GM12878 (cell line): ENCODE measurements around the gene ARHGAP22. TPM values are rescaled to one million over a fixed set of nuclear protein-coding genes. Genes with fewer than 3 reads are reported as not detected.

Source experiments
- ATAC-seq: fragments of 200-7000 bp; cut with Tn5 transposase; 3 replicates; pipeline ENCODE4 v1.9.1; 2020; ENCODE audit warnings: mild to moderate bottlenecking, moderate library complexity
- BruUV-seq: library from RNA; stranded (reverse); fragments of 400-500 nt; replicated peaks from 2 replicates; lab custom pipeline; 2021; lab: Mats Ljungman, UMichigan
- CTCF ChIA-PET: fragments of 300-600 bp; sonication (Branson Sonifier 250); formaldehyde crosslinking; extraction: SDS; loops from one replicate; lab custom pipeline; 2021; ENCODE audit warnings: inconsistent platforms; lab: Yijun Ruan, JAX
- POLR2A ChIA-PET: fragments of 350-600 bp; formaldehyde crosslinking; extraction: SDS; loops from one replicate; lab custom pipeline; 2021; ENCODE audit warnings: inconsistent platforms; lab: Charles Lee
- RAD21 ChIA-PET: fragments of 300-600 bp; sonication (Branson Sonifier 250); formaldehyde crosslinking; loops from one replicate; lab custom pipeline; 2023; ENCODE audit warnings: antibody characterized with exemption; ENCODE audit not compliant: unreplicated experiment; lab: Charles Lee
- SMC1A ChIA-PET: fragments of 300-600 bp; sonication (Branson Sonifier 250); formaldehyde crosslinking; loops from one replicate; lab custom pipeline; 2023; ENCODE audit not compliant: unreplicated experiment, uncharacterized antibody; lab: Charles Lee
- DNase-seq: peaks from one replicate; pipeline ENCODE4 v3.0.0-alpha.2; 2011; ENCODE audit warnings: low read depth, low spot score
- FAIRE-seq: peaks from 3 replicates; lab custom pipeline; 2011; peaks lifted over from hg19 to GRCh38; lab: Jason Lieb, UNC
- H2AFZ ChIP-seq: 2 replicates; pipeline ENCODE4 v1.6.0; 2011; ENCODE audit warnings: low read depth, low read length, control low read depth; ENCODE audit not compliant: control insufficient read depth
- H3K27ac ChIP-seq: 2 replicates; pipeline ENCODE4 v1.5.1; 2011; ENCODE audit warnings: control low read depth; ENCODE audit not compliant: control insufficient read depth, insufficient read depth
- H3K27me3 ChIP-seq, 2 experiments: replicated peaks in 1 of 2; 2 replicates each; pipeline versions ENCODE4 v1.6.0 to v1.6.1; 2011; ENCODE audit warnings: low read length in 1 of 2; ENCODE audit not compliant: control insufficient read depth in 2 of 2, insufficient read depth in 2 of 2
- H3K36me3 ChIP-seq, 2 experiments: 2 replicates each; pipeline ENCODE4 v1.5.1; 2011; ENCODE audit warnings: low read length in 1 of 2; ENCODE audit not compliant: control insufficient read depth in 2 of 2, insufficient read depth in 2 of 2
- H3K4me1 ChIP-seq: 2 replicates; pipeline ENCODE4 v1.6.1; 2011; ENCODE audit warnings: mild to moderate bottlenecking, low read length, moderate library complexity, mixed read lengths; ENCODE audit not compliant: control insufficient read depth, insufficient read depth
- H3K4me2 ChIP-seq: 2 replicates; pipeline ENCODE4 v1.6.0; 2011; ENCODE audit warnings: control low read depth; ENCODE audit not compliant: control insufficient read depth, insufficient read depth
- H3K4me3 ChIP-seq: fragments of 200-600 bp; sonication (generic); 2 replicates; pipeline ENCODE4 v1.5.1; 2016
- H3K79me2 ChIP-seq: 2 replicates; pipeline ENCODE4 v1.6.0; 2011; ENCODE audit warnings: low read length; ENCODE audit not compliant: control insufficient read depth, insufficient read depth
- H3K9ac ChIP-seq: 2 replicates; pipeline ENCODE4 v1.8.0; 2011; ENCODE audit warnings: low read length, control low read depth, mixed read lengths; ENCODE audit not compliant: control insufficient read depth, insufficient read depth
- H3K9me3 ChIP-seq: replicated peaks from 3 replicates; pipeline ENCODE4 v1.5.1; 2011; ENCODE audit warnings: mild to moderate bottlenecking, low read length; ENCODE audit not compliant: control insufficient read depth, insufficient read depth
- H4K20me1 ChIP-seq: 2 replicates; pipeline ENCODE4 v1.6.0; 2011; ENCODE audit not compliant: control insufficient read depth, insufficient read depth
- CHD2 ChIP-seq: IDR thresholded peaks from 2 replicates; pipeline ENCODE4 v1.6.1; 2011; ENCODE audit warnings: low read depth, low read length, improper control_type of control experiment, borderline replicate concordance
- E2F8 ChIP-seq: fragments of 450-650 bp; IDR thresholded peaks from 2 replicates; pipeline ENCODE4 v1.6.1; 2018; ENCODE audit warnings: mild to moderate bottlenecking, low read depth, moderate library complexity; ENCODE audit not compliant: partially characterized antibody
- IKZF1 ChIP-seq: fragments of 450-650 bp; conservative IDR thresholded peaks from 2 replicates; pipeline ENCODE4 v1.6.1; 2017; ENCODE audit warnings: antibody characterized with exemption, mild to moderate bottlenecking
- SRF ChIP-seq, 2 experiments: IDR thresholded peaks; 2 replicates each; pipeline ENCODE4 v1.6.1; 2011; ENCODE audit warnings: low read depth in 2 of 2, low read length in 2 of 2, mild to moderate bottlenecking in 1 of 2, moderate library complexity in 1 of 2
- ZNF274 ChIP-seq: IDR thresholded peaks from one replicate; pipeline ENCODE4 v1.8.0; 2011; ENCODE audit not compliant: insufficient read length, insufficient read depth
- WGBS: methylation state at CpG from one replicate; pipeline ENCODE4 v1.1.6; 2016; ENCODE audit warnings: low lambda C conversion rate; ENCODE audit not compliant: insufficient replicate concordance, insufficient coverage; ENCODE audit errors: missing lambda C conversion rate; 5-methylcytosine and 5-hydroxymethylcytosine counted together
- in situ Hi-C: fragments of 300-500 bp; cut with MboI; formaldehyde crosslinking; loops from 9 replicates; pipeline ENCODE4 v1.14.3; 2018; ENCODE audit warnings: mixed read lengths
- intact Hi-C: fragments of 100-400 bp; cut with micrococcal nuclease; formaldehyde crosslinking; loops from one replicate; pipeline ENCODE4 v1.14.2; 2022; ENCODE audit not compliant: unreplicated experiment
- polyA plus RNA-seq, 11 experiments: library from polyadenylated mRNA; depleted of rRNA in 4 of 11; unstranded in 6 of 11; stranded (reverse) in 5 of 11; fragments of >200 nt; fragmentation: Nextera tagmentation in 4 of 11; fragmentation: Illumina TruSeq in 1 of 11; extraction: Ambion mirVana in 4 of 11; extraction: Trizol in 1 of 11; gene quantifications; 1 replicate in 1 of 11; 2 replicates in 10 of 11; pipeline versions ENCODE4 v1.2.1 to v1.2.3, GENCODE V29; 2011 to 2016; ENCODE audit warnings: inconsistent platforms in 2 of 11, missing spikeins in 2 of 11, low read depth in 1 of 11
- total RNA-seq, 4 experiments: library from RNA; depleted of rRNA in 3 of 4; stranded (reverse); fragments of >200 nt in 3 of 4; fragmentation: Illumina TruSeq in 1 of 4; extraction: Trizol in 1 of 4; gene quantifications; 2 replicates each; pipeline versions ENCODE4 v1.2.1 to v1.2.3, GENCODE V29; 2013 to 2021
- TF ChIP-seq, protein P1 (sequence below), 3 experiments: IDR thresholded peaks in 2 of 3; conservative IDR thresholded peaks in 1 of 3; 2 replicates each; pipeline ENCODE4 v1.5.1; 2011; ENCODE audit warnings: low read depth in 3 of 3, low read length in 3 of 3, mild to moderate bottlenecking in 3 of 3, control low read depth in 2 of 3, moderate library complexity in 2 of 3, inconsistent platforms in 1 of 3, mixed read lengths in 1 of 3; ENCODE audit not compliant: control insufficient read depth in 2 of 3, insufficient read depth in 1 of 3; ENCODE audit errors: extremely low read depth in 1 of 3
- TF ChIP-seq, protein P2 (sequence below): IDR thresholded peaks from 2 replicates; pipeline ENCODE4 v1.6.1; 2012; ENCODE audit warnings: low read depth, low read length, improper control_type of control experiment
- TF ChIP-seq, protein P3 (sequence below): fragments of 450-650 bp; IDR thresholded peaks from 2 replicates; pipeline ENCODE4 v1.6.1; 2017; ENCODE audit warnings: low read depth, mild to moderate bottlenecking, moderate library complexity
- TF ChIP-seq, protein P4 (sequence below): fragments of 450-650 bp; IDR thresholded peaks from 2 replicates; pipeline ENCODE4 v1.6.1; 2017; ENCODE audit warnings: antibody characterized with exemption, mild to moderate bottlenecking, moderate library complexity

Gene ARHGAP22
- total and polyA plus RNA-seq, 10 of the 15 experiments (the other 5 are each of a cell fraction or from before 2014, with no cell fraction given): 0.07 to 0.61 (median 0.18) TPM; not detected in 5

DNA sequence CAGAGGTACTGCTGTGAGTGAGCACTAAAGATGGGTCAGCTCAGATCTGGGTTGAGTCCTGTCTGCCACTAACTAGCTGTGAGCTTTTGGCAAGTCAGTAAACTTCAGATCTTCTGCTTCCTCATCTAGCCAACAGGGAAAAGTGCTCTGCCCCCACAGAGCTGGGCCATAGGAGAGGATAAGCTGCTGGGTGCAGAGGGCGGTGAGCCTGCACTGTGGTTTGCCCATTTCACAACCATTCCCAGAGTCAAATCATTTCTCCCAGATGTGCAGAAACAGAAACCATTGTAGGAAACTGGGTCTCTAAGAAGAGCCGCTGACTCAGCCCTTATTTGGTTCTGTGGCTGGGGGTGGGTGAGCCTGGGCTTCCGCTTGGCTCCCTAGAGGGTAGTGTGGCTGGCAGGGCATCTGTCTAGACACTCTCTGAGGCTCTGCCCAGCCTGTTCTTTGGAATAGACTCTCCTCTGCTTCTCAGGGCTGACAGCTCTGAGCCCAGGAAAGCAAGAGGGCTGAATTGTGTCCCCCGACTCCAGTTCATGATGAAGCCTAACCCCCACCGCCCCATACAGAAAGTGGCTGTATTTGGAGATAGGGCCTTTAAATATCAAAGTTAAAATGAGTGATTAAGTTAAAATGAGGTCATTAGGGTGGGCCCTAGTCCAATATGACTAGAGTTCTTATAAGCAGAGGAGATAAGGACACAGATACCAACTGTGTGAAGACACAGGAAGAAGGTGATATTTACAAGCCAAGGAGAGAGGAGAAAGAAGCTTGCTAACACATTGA, 29.5 kb upstream of the ARHGAP22 start:
- Histone ChIP-seq H3K79me2 (no peaks in the 10 kb centered on the region; the same call in 1 of the 2 replicates), H3K27ac (peak overlapping the region; percentile 45), H4K20me1 (no peaks in the 10 kb centered on the region), H2AFZ (peak overlapping the region; percentile 38), H3K27me3 (no peaks in the 10 kb centered on the region), H3K4me3 (no peak overlapping the region), H3K9ac (no peak overlapping the region), H3K36me3 (no peaks in the 10 kb centered on the region), H3K4me2 (peak overlapping the region; percentile 5), H3K4me1 (peaks cover 38% of the 10 kb centered on the region), H3K9me3 (no peaks in the 10 kb centered on the region)
- BruUV-seq: no TSS peak
- intact Hi-C loops: loop anchor here (1.0 kb wide), 1 partner anchor 26 kb away; no protein-coding TSS in a partner anchor
- SMC1A ChIA-PET: interaction anchor here (0.9 to 11.2 kb wide), 9 partner anchors 9 to 272 kb away, joined by 3 to 174 read pairs (median 6); partner anchors contain the start of gene ARHGAP22
- ATAC-seq: peak; percentile 97
- FAIRE-seq: peak; percentile 57
- DNase-seq: peak; percentile 91
- RAD21 ChIA-PET: interaction anchor here (0.6 to 4.9 kb wide), 11 partner anchors 9 to 330 kb away, joined by 3 to 48 read pairs (median 4); no protein-coding TSS in a partner anchor
- in situ Hi-C loops: no loop called here
- 1% methylated on average over 5 of the region's 5 CpGs for WGBS
- CTCF ChIA-PET: interaction anchor here (0.6 to 14.1 kb wide), 15 partner anchors 9 to 272 kb away, joined by 3 to 175 read pairs (median 4); partner anchors contain the start of gene ARHGAP22
- POLR2A ChIA-PET: interaction anchor here (0.7 to 3.6 kb wide), 6 partner anchors 10 to 50 kb away, joined by 3 to 16 read pairs (median 5); no protein-coding TSS in a partner anchor
- TF ChIP-seq, protein P1, sequence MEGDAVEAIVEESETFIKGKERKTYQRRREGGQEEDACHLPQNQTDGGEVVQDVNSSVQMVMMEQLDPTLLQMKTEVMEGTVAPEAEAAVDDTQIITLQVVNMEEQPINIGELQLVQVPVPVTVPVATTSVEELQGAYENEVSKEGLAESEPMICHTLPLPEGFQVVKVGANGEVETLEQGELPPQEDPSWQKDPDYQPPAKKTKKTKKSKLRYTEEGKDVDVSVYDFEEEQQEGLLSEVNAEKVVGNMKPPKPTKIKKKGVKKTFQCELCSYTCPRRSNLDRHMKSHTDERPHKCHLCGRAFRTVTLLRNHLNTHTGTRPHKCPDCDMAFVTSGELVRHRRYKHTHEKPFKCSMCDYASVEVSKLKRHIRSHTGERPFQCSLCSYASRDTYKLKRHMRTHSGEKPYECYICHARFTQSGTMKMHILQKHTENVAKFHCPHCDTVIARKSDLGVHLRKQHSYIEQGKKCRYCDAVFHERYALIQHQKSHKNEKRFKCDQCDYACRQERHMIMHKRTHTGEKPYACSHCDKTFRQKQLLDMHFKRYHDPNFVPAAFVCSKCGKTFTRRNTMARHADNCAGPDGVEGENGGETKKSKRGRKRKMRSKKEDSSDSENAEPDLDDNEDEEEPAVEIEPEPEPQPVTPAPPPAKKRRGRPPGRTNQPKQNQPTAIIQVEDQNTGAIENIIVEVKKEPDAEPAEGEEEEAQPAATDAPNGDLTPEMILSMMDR (IDR thresholded peaks at IDR 0.05 in 2 of 3, conservative IDR thresholded peaks at IDR 0.05 in 1 of 3; ENCODE audit: control insufficient read depth in 2 of 3, extremely low read depth in 1 of 3, insufficient read depth in 1 of 3, low read depth in 3 of 3, low read length in 3 of 3): no peak
- TF ChIP-seq SRF (IDR thresholded peaks at IDR 0.05; ENCODE audit: low read depth in 2 of 2, low read length in 2 of 2): peak; percentile 45 to 75; a peak in 2 of 4 replicates
- TF ChIP-seq, protein P2, sequence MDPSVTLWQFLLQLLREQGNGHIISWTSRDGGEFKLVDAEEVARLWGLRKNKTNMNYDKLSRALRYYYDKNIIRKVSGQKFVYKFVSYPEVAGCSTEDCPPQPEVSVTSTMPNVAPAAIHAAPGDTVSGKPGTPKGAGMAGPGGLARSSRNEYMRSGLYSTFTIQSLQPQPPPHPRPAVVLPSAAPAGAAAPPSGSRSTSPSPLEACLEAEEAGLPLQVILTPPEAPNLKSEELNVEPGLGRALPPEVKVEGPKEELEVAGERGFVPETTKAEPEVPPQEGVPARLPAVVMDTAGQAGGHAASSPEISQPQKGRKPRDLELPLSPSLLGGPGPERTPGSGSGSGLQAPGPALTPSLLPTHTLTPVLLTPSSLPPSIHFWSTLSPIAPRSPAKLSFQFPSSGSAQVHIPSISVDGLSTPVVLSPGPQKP: peak; percentile 67; the same call in 1 of the 2 replicates
- TF ChIP-seq CHD2: no peak
- TF ChIP-seq, protein P3, sequence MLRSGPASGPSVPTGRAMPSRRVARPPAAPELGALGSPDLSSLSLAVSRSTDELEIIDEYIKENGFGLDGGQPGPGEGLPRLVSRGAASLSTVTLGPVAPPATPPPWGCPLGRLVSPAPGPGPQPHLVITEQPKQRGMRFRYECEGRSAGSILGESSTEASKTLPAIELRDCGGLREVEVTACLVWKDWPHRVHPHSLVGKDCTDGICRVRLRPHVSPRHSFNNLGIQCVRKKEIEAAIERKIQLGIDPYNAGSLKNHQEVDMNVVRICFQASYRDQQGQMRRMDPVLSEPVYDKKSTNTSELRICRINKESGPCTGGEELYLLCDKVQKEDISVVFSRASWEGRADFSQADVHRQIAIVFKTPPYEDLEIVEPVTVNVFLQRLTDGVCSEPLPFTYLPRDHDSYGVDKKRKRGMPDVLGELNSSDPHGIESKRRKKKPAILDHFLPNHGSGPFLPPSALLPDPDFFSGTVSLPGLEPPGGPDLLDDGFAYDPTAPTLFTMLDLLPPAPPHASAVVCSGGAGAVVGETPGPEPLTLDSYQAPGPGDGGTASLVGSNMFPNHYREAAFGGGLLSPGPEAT: peak; percentile 47; the same call in 1 of the 2 replicates
- TF ChIP-seq, protein P4, sequence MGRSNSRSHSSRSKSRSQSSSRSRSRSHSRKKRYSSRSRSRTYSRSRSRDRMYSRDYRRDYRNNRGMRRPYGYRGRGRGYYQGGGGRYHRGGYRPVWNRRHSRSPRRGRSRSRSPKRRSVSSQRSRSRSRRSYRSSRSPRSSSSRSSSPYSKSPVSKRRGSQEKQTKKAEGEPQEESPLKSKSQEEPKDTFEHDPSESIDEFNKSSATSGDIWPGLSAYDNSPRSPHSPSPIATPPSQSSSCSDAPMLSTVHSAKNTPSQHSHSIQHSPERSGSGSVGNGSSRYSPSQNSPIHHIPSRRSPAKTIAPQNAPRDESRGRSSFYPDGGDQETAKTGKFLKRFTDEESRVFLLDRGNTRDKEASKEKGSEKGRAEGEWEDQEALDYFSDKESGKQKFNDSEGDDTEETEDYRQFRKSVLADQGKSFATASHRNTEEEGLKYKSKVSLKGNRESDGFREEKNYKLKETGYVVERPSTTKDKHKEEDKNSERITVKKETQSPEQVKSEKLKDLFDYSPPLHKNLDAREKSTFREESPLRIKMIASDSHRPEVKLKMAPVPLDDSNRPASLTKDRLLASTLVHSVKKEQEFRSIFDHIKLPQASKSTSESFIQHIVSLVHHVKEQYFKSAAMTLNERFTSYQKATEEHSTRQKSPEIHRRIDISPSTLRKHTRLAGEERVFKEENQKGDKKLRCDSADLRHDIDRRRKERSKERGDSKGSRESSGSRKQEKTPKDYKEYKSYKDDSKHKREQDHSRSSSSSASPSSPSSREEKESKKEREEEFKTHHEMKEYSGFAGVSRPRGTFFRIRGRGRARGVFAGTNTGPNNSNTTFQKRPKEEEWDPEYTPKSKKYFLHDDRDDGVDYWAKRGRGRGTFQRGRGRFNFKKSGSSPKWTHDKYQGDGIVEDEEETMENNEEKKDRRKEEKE: no peak
- no peak for TF ChIP-seq ZNF274
- TF ChIP-seq E2F8: no peak
- TF ChIP-seq IKZF1: peak; percentile 70
